ENCODE results near the gene PATJ. TPM values are rescaled to one million over a fixed set of nuclear protein-coding genes. Genes with fewer than 3 reads are reported as not detected.

Gene PATJ
- polyA plus RNA-seq, 1 of the 3 experiments (the other 2 are of a cell fraction) = 3.0 TPM

DNA sequence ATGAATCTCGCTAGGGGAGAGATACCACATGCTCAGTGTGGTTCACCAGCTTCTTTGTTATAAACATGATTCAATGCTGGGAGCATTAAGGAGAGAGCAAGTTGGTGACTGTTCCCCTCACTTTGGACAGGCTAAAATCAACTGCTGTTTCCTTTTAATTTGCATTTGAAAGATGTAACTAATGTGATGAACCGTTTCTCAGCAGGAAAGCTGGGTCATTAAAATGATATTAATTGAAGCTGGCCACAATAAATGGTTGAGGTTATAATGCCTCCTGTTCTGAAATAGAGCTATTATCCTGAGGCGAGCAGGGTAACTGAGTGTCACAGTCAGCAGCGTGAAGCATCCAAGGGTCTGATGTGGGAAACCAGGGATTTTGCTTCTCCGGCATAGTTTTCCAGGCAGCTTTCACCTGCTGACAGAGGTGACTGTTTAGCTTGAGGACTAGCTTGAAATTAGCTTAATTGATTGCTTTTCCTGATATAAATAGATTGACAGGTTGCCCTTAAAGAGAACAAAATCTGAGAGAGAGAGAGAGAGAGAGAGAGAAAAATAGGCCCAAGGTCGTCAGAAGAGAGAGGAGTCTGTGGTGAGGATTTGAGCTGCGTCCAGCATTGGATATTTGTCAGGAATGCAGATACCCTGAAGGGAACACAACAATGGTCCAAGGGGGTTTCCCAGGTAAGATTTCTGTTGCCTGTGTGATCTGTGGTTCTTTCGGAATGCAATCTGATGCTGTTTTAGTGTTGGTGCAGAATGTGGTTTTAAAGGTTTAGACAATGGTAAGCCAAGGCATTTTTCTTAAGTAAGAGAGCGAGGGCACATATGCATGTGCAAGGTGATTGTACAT is 209.7 kb downstream of the PATJ start:
- H3K4me1 ChIP-seq (ENCODE audit: control insufficient read depth in 1 of 2, insufficient read depth in 2 of 2, low read depth in 1 of 2, low read length in 1 of 2) = peaks cover 4 to 11% of the 10 kb centered on the region in 2 experiments; a peak in 3 of 4 replicates
- no peak overlapping the region for H3K4me2 ChIP-seq
- H3K9me2 ChIP-seq = no peaks in the 10 kb centered on the region
- no peaks in the 10 kb centered on the region for H3K79me2 ChIP-seq (ENCODE audit: insufficient read depth)
- WGBS (ENCODE audit: low lambda C conversion rate) = 80% methylated on average over 9 of the region's 9 CpGs
- no peak overlapping the region for H3K27ac ChIP-seq (ENCODE audit: low read depth in 2 of 2, low read length in 1 of 2)
- no peaks in the 10 kb centered on the region for H3F3A ChIP-seq (replicated peaks; ENCODE audit: insufficient read depth)
- no peaks in the 10 kb centered on the region for H3K27me3 ChIP-seq (ENCODE audit: insufficient read depth)
- H3K36me3 ChIP-seq (replicated peaks in 1 of 2; ENCODE audit: control insufficient read depth in 1 of 2, insufficient read depth in 2 of 2, low read length in 1 of 2) = peaks cover 0 to 5% of the 10 kb centered on the region in 2 experiments
- H4K20me1 ChIP-seq (ENCODE audit: insufficient read depth) = no peaks in the 10 kb centered on the region
- no peaks in the 10 kb centered on the region for H3K9me3 ChIP-seq
- POLR2A ChIA-PET = no interaction called here
- no peak overlapping the region for H3K9ac ChIP-seq
- no peak for DNase-seq
- no peak overlapping the region for H3K4me3 ChIP-seq (ENCODE audit: low read depth in 2 of 2, low read length in 1 of 2)
- no peak for TF ChIP-seq GABPA (IDR thresholded peaks at IDR 0.05; ENCODE audit: low read depth)
- TF ChIP-seq TEAD4 (IDR thresholded peaks at IDR 0.05; ENCODE audit: borderline replicate concordance, insufficient read depth) = no peak
- TF ChIP-seq, protein P1, sequence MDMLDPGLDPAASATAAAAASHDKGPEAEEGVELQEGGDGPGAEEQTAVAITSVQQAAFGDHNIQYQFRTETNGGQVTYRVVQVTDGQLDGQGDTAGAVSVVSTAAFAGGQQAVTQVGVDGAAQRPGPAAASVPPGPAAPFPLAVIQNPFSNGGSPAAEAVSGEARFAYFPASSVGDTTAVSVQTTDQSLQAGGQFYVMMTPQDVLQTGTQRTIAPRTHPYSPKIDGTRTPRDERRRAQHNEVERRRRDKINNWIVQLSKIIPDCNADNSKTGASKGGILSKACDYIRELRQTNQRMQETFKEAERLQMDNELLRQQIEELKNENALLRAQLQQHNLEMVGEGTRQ (IDR thresholded peaks at IDR 0.05; ENCODE audit: borderline replicate concordance, low read depth, low read length) = no peak
- no peak for TF ChIP-seq EZH2phosphoT487 (IDR thresholded peaks at IDR 0.05; ENCODE audit: borderline replicate concordance, low read depth)
- TF ChIP-seq POLR2AphosphoS5 (IDR thresholded peaks at IDR 0.05; ENCODE audit: low read depth, low read length) = no peak
- TF ChIP-seq, protein P2, sequence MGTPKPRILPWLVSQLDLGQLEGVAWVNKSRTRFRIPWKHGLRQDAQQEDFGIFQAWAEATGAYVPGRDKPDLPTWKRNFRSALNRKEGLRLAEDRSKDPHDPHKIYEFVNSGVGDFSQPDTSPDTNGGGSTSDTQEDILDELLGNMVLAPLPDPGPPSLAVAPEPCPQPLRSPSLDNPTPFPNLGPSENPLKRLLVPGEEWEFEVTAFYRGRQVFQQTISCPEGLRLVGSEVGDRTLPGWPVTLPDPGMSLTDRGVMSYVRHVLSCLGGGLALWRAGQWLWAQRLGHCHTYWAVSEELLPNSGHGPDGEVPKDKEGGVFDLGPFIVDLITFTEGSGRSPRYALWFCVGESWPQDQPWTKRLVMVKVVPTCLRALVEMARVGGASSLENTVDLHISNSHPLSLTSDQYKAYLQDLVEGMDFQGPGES (IDR thresholded peaks at IDR 0.05; ENCODE audit: low read depth, low read length) = no peak
- TF ChIP-seq FOXJ3 (CRISPR knock-in tag; IDR thresholded peaks at IDR 0.05) = no peak
- TF ChIP-seq SIN3A (IDR thresholded peaks at IDR 0.05; ENCODE audit: borderline replicate concordance, low read depth, low read length) = no peak
- TF ChIP-seq, protein P3, sequence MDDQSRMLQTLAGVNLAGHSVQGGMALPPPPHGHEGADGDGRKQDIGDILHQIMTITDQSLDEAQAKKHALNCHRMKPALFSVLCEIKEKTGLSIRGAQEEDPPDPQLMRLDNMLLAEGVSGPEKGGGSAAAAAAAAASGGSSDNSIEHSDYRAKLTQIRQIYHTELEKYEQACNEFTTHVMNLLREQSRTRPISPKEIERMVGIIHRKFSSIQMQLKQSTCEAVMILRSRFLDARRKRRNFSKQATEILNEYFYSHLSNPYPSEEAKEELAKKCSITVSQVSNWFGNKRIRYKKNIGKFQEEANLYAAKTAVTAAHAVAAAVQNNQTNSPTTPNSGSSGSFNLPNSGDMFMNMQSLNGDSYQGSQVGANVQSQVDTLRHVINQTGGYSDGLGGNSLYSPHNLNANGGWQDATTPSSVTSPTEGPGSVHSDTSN (IDR thresholded peaks at IDR 0.05) = no peak
- no peak for TF ChIP-seq GATA2 (CRISPR knock-in tag; IDR thresholded peaks at IDR 0.05)
- no peak for TF ChIP-seq RAD21 (IDR thresholded peaks at IDR 0.05; ENCODE audit: low read length)
- TF ChIP-seq, protein P4, sequence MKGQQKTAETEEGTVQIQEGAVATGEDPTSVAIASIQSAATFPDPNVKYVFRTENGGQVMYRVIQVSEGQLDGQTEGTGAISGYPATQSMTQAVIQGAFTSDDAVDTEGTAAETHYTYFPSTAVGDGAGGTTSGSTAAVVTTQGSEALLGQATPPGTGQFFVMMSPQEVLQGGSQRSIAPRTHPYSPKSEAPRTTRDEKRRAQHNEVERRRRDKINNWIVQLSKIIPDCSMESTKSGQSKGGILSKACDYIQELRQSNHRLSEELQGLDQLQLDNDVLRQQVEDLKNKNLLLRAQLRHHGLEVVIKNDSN (IDR thresholded peaks at IDR 0.05; ENCODE audit: borderline replicate concordance, low read depth) = no peak
- TF ChIP-seq, protein P5, sequence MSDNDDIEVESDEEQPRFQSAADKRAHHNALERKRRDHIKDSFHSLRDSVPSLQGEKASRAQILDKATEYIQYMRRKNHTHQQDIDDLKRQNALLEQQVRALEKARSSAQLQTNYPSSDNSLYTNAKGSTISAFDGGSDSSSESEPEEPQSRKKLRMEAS (IDR thresholded peaks at IDR 0.05; ENCODE audit: low read depth) = no peak
- TF ChIP-seq RFX5 (IDR thresholded peaks at IDR 0.05; ENCODE audit: low read length) = no peak
- no peak for TF ChIP-seq FOSL2 (IDR thresholded peaks at IDR 0.05; ENCODE audit: borderline replicate concordance, low read depth)
- TF ChIP-seq YY1 (IDR thresholded peaks at IDR 0.05; ENCODE audit: low read depth) = no peak
- CTCF ChIA-PET = interaction anchor here (0.6 to 1.4 kb wide), 3 partner anchors 141 to 451 kb away, joined by 3 read pairs; no protein-coding TSS in a partner anchor
- no peak overlapping the region for H2AFZ ChIP-seq (ENCODE audit: low read depth)

Data from SK-N-SH (cell line).